ENCODE data around the gene HINT2.

The HINT2 gene

DNA sequence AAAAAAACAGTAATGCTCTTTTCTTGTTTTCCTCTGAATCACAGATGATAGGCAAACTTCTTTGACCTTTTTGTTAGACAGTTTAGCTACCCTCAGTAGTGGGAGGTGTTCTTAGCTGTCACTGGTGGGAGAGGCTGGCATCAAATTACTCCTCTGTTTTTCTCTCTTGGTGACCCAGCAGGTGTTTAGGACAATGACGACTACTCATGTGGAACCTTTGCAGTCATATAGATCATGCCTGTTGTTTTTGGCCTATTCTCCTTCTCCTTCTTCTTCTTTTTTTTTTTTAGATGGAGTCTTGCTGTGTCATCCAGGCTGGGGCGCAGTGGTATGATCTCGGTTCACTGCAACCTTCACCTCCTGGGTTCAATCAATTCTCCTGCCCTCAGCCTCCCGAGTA, 38.8 kb downstream of the HINT2 start:
- H3K9me3 ChIP-seq (ENCODE audit: control insufficient read depth, low read length), result no peaks in the 10 kb centered on the region
- peaks cover 9% of the 10 kb centered on the region for H3K4me1 ChIP-seq (ENCODE audit: control insufficient read depth, insufficient read depth, low read length)
- H3K4me3 ChIP-seq (ENCODE audit: insufficient read depth, low read depth, low read length), result no peak overlapping the region
- no peaks in the 10 kb centered on the region for H3K27me3 ChIP-seq (ENCODE audit: control insufficient read depth, insufficient read depth, low read length, poor library complexity, severe bottlenecking)
- H3K36me3 ChIP-seq (ENCODE audit: control insufficient read depth, insufficient read depth, low read length), result no peaks in the 10 kb centered on the region
- WGBS, 2 experiments, result 65 to 72% methylated on average over 4 of the region's 4 CpGs
- no peak overlapping the region for H3K27ac ChIP-seq (ENCODE audit: insufficient read depth, low read depth, low read length, poor library complexity, severe bottlenecking)

DNA sequence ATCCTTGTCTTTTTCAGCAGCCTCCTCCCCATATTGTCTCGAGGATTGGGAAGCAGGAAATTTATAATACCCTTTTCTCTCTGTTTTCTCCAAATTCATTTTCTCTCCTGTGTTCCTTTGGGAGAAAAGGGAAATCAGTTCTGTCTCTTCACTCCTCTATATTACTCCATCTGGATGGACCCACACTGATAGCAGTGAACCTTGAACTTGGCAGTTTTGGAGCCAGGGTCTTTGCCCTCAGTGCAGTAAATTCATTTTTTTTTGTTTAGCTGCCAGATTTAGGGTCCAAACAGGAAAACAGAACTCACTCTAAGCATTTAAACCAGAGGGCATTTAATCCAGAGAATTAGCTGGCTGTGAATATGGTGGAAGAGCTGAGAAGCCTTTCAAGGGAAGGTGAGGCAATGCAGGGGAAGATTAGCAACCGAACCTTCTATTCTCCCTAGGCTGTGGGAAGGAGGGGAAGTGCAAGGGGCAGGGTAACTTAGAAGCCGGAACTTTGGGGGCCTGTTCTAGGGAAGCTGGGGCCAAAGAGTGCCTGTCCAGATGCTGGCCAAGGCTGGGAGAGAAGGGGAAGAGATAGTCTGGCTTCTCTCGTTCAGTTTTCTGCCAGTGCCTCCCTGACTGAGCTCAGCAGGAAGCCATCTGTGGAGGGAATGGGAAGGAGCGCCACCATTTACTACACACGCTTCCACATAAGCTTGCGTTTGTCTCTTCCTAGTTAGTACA, 39.8 kb downstream of the HINT2 start:
- H3K9me3 ChIP-seq (ENCODE audit: control insufficient read depth, low read length), result no peaks in the 10 kb centered on the region
- H3K4me1 ChIP-seq (ENCODE audit: control insufficient read depth, insufficient read depth, low read length), result peaks cover 9% of the 10 kb centered on the region
- no peak overlapping the region for H3K4me3 ChIP-seq (ENCODE audit: insufficient read depth, low read depth, low read length)
- H3K36me3 ChIP-seq (ENCODE audit: control insufficient read depth, insufficient read depth, low read length), result no peaks in the 10 kb centered on the region
- 51 to 56% methylated on average over 6 to 7 of the region's 7 CpGs for WGBS, 2 experiments
- H3K27ac ChIP-seq (ENCODE audit: insufficient read depth, low read depth, low read length, poor library complexity, severe bottlenecking), result peak overlapping the region; percentile 53
- H3K27me3 ChIP-seq (ENCODE audit: control insufficient read depth, insufficient read depth, low read length, poor library complexity, severe bottlenecking), result no peaks in the 10 kb centered on the region

DNA sequence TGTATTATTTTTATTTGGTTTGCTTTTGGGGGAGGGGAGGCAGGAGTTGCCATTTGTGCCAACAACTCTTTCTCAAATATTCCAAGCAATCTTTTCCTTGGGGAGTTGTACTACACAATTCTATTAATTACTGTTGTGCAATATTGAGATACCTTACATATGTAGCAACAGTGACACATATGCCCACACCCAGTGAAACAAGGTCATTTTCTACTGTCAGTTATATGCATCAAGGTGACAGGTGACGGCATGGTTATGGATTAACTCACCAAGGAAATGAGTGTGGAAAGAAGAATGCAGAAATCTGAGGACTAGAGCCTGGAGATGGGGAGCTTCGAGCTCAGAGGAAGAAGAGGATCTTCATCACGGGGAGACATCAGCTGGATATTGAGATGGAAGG, 42.9 kb downstream of the HINT2 start:
- Histone ChIP-seq H3K27ac (ENCODE audit: insufficient read depth, low read depth, low read length, poor library complexity, severe bottlenecking) (no peak overlapping the region), H3K4me3 (ENCODE audit: insufficient read depth, low read depth, low read length) (no peak overlapping the region), H3K9me3 (ENCODE audit: control insufficient read depth, low read length) (no peaks in the 10 kb centered on the region), H3K36me3 (ENCODE audit: control insufficient read depth, insufficient read depth, low read length) (no peaks in the 10 kb centered on the region), H3K27me3 (ENCODE audit: control insufficient read depth, insufficient read depth, low read length, poor library complexity, severe bottlenecking) (no peaks in the 10 kb centered on the region), H3K4me1 (ENCODE audit: control insufficient read depth, insufficient read depth, low read length) (peaks cover 9% of the 10 kb centered on the region)
- 92 to 96% methylated on average over 3 of the region's 3 CpGs for WGBS, 2 experiments

DNA sequence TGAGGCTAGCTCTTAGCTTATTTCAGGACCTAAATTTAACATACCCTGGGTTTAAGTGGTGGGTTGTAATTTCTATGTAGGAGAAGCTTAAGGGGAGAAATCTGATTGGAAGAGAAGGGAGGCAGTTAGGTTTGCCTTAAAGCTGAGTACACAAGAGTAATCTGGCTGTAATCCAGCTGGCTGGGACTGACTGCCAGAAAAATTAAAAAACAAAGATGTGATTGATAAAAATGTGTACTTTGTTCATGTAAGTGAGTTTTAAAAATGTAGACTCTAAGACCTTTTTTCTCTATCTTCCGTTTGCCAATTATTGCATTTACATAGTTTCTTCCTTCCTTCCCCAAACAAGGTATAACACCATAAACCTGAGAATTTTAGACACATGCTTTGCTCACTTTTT, 43.3 kb downstream of the HINT2 start:
- Histone ChIP-seq H3K36me3 (ENCODE audit: control insufficient read depth, insufficient read depth, low read length) (no peaks in the 10 kb centered on the region), H3K27me3 (ENCODE audit: control insufficient read depth, insufficient read depth, low read length, poor library complexity, severe bottlenecking) (no peaks in the 10 kb centered on the region), H3K4me1 (ENCODE audit: control insufficient read depth, insufficient read depth, low read length) (peaks cover 9% of the 10 kb centered on the region), H3K9me3 (ENCODE audit: control insufficient read depth, low read length) (no peaks in the 10 kb centered on the region), H3K4me3 (ENCODE audit: insufficient read depth, low read depth, low read length) (no peak overlapping the region), H3K27ac (ENCODE audit: insufficient read depth, low read depth, low read length, poor library complexity, severe bottlenecking) (no peak overlapping the region)
- 100% methylated on average over 1 of the region's 1 CpG; no CpG with 5 or more reads in 1 of the 2 experiments for WGBS, 2 experiments

DNA sequence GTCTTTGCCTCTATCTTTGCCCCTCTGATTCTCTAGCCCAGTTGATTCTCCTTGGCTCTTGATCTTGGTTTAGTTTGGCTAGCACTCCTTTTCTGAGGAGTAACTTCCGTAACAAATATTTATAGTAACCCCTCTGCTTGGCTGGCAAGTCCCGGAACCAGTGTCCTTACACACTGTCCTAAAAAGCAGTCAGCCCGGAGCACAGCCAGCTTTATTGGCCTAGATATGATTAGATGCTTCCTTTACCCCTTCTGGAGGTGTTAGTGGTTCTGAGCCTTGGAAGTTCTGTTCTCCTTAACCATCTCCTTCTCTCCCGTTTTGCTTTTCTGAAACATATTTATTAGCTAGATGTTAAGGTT, 43.8 kb downstream of the HINT2 start:
- WGBS, 2 experiments, result 89 to 99% methylated on average over 3 of the region's 4 CpGs
- no peak overlapping the region for H3K27ac ChIP-seq (ENCODE audit: insufficient read depth, low read depth, low read length, poor library complexity, severe bottlenecking)
- H3K9me3 ChIP-seq (ENCODE audit: control insufficient read depth, low read length), result no peaks in the 10 kb centered on the region

DNA sequence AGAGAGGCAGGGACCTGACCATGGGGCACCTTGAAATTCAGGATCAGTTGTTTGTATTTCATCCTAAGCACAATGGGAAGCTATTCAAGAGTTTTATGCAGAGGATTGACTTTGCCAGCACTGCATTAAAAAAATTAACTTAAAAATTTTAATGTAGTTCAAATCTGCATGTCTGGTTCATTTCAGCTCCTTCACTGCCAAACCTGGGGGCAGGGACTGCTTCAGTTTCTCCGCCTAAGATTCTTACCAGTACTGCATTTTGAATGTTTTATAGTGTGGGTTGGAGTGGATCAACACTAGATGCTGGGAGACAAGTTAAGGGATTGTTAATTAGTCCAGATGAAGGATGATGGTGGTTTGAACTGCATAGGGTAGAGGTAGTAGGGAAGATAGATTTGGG, 45.1 kb downstream of the HINT2 start:
- Histone ChIP-seq H3K4me1 (ENCODE audit: control insufficient read depth, insufficient read depth, low read length) (no peaks in the 10 kb centered on the region), H3K36me3 (ENCODE audit: control insufficient read depth, insufficient read depth, low read length) (no peaks in the 10 kb centered on the region), H3K27me3 (ENCODE audit: control insufficient read depth, insufficient read depth, low read length, poor library complexity, severe bottlenecking) (no peaks in the 10 kb centered on the region), H3K4me3 (ENCODE audit: insufficient read depth, low read depth, low read length) (no peak overlapping the region), H3K27ac (ENCODE audit: insufficient read depth, low read depth, low read length, poor library complexity, severe bottlenecking) (no peak overlapping the region), H3K9me3 (ENCODE audit: control insufficient read depth, low read length) (no peaks in the 10 kb centered on the region)
- WGBS, 2 experiments, result 93 to 95% methylated on average over 1 of the region's 1 CpG

More for the DNA sequence above, 43.8 kb downstream of the HINT2 start:
- no peaks in the 10 kb centered on the region for H3K27me3 ChIP-seq (ENCODE audit: control insufficient read depth, insufficient read depth, low read length, poor library complexity, severe bottlenecking)
- peaks cover 7% of the 10 kb centered on the region for H3K4me1 ChIP-seq (ENCODE audit: control insufficient read depth, insufficient read depth, low read length)
- no peak overlapping the region for H3K4me3 ChIP-seq (ENCODE audit: insufficient read depth, low read depth, low read length)
- no peaks in the 10 kb centered on the region for H3K36me3 ChIP-seq (ENCODE audit: control insufficient read depth, insufficient read depth, low read length)

DNA sequence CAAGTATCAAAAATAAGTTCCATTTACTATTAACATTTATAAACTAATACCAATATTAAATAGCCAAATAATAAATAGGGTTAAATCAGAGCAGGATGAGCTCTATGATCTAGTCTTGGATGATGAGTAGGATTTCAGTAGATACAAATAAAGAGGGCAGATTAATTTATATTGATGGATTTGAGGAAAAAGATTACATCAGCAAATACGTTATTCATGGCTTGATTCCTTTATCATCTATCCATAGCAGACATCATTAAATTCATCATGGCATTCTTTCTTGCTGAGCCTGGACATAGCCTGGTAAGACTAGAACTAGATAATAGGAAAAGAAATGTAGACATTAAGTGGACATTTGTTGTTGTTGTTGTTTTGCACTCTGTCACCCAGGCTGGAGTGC, 47.4 kb downstream of the HINT2 start:
- WGBS, 2 experiments, result 100% methylated on average over 1 of the region's 1 CpG; no CpG with 5 or more reads in 1 of the 2 experiments
- Histone ChIP-seq H3K9me3 (ENCODE audit: control insufficient read depth, low read length) (no peaks in the 10 kb centered on the region), H3K27ac (ENCODE audit: insufficient read depth, low read depth, low read length, poor library complexity, severe bottlenecking) (no peak overlapping the region), H3K4me1 (ENCODE audit: control insufficient read depth, insufficient read depth, low read length) (no peaks in the 10 kb centered on the region), H3K36me3 (ENCODE audit: control insufficient read depth, insufficient read depth, low read length) (no peaks in the 10 kb centered on the region), H3K27me3 (ENCODE audit: control insufficient read depth, insufficient read depth, low read length, poor library complexity, severe bottlenecking) (no peaks in the 10 kb centered on the region), H3K4me3 (ENCODE audit: insufficient read depth, low read depth, low read length) (no peak overlapping the region)

DNA sequence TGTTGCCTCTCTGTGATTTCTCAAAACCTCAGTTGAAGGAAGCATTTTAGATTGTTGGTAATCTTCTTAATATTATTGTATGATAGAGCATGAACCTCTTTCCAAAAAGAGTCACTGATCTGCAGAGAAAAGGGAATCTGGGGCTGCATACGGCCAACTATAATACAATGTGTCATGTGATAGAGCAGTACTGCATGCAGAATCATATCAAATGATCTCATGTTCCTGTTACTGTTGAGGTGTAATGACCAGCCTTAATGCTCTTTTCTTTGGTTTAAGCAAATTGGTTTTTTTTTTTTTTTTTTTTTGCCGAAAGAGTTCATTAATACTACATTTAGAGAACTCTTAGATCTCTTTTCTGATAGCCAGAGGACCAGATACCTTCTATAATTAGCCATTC, 47.8 kb downstream of the HINT2 start:
- H3K9me3 ChIP-seq (ENCODE audit: control insufficient read depth, low read length), result no peaks in the 10 kb centered on the region
- 100% methylated on average over 1 of the region's 2 CpGs for WGBS, 2 experiments

DNA sequence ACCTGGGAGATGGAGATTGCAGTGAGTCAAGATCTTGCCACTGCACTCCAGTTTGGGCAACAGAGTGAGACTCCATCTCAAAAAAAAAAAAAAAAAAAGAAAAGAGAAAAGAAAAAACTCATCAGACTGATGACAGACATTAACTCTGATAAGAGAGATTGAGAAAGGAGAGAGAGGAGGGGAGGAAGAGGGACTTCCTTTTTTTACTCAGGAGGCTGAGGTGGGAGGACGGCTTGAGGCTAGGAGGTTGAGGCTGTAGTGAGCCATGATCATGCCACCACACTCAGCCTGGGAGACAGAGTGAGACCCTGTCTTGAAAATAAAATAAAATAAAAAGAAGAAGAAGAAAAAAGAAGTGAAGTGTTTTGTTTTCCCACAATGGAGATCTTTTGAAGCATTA, 51.0 kb downstream of the HINT2 start:
- Histone ChIP-seq H3K4me1 (ENCODE audit: control insufficient read depth, insufficient read depth, low read length) (no peaks in the 10 kb centered on the region), H3K4me3 (ENCODE audit: insufficient read depth, low read depth, low read length) (no peak overlapping the region), H3K27me3 (ENCODE audit: control insufficient read depth, insufficient read depth, low read length, poor library complexity, severe bottlenecking) (no peaks in the 10 kb centered on the region), H3K9me3 (ENCODE audit: control insufficient read depth, low read length) (no peaks in the 10 kb centered on the region), H3K36me3 (ENCODE audit: control insufficient read depth, insufficient read depth, low read length) (no peaks in the 10 kb centered on the region), H3K27ac (ENCODE audit: insufficient read depth, low read depth, low read length, poor library complexity, severe bottlenecking) (no peak overlapping the region)
- WGBS, 2 experiments, result 100% methylated on average over 1 of the region's 1 CpG

More for the DNA sequence above, 47.8 kb downstream of the HINT2 start:
- Histone ChIP-seq H3K27me3 (ENCODE audit: control insufficient read depth, insufficient read depth, low read length, poor library complexity, severe bottlenecking) (no peaks in the 10 kb centered on the region), H3K4me1 (ENCODE audit: control insufficient read depth, insufficient read depth, low read length) (no peaks in the 10 kb centered on the region), H3K27ac (ENCODE audit: insufficient read depth, low read depth, low read length, poor library complexity, severe bottlenecking) (no peak overlapping the region), H3K4me3 (ENCODE audit: insufficient read depth, low read depth, low read length) (no peak overlapping the region), H3K36me3 (ENCODE audit: control insufficient read depth, insufficient read depth, low read length) (no peaks in the 10 kb centered on the region)

DNA sequence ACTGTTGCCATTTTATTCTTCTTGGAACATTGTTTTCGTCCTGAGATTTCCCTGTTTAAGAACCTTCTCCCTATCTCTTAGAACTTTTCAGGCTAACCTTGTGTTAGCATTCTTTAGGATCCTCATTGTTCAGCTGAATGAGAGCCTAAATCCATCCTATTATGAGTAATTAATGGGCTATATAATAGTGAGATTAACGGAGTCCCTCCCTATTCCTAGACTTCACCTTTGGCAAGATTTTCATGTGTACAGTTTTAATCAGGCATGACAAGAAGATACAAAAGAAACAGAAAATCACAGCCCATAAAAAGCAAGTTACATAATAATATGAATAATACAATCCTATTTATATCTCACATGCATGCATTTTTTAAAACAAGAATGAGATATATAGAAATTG, 51.7 kb downstream of the HINT2 start:
- no peaks in the 10 kb centered on the region for H3K27me3 ChIP-seq (ENCODE audit: control insufficient read depth, insufficient read depth, low read length, poor library complexity, severe bottlenecking)
- H3K9me3 ChIP-seq (ENCODE audit: control insufficient read depth, low read length), result no peaks in the 10 kb centered on the region
- WGBS, 2 experiments, result 83 to 100% methylated on average over 1 to 2 of the region's 2 CpGs
- H3K4me1 ChIP-seq (ENCODE audit: control insufficient read depth, insufficient read depth, low read length), result peaks cover 5% of the 10 kb centered on the region
- no peak overlapping the region for H3K27ac ChIP-seq (ENCODE audit: insufficient read depth, low read depth, low read length, poor library complexity, severe bottlenecking)
- no peaks in the 10 kb centered on the region for H3K36me3 ChIP-seq (ENCODE audit: control insufficient read depth, insufficient read depth, low read length)
- H3K4me3 ChIP-seq (ENCODE audit: insufficient read depth, low read depth, low read length), result no peak overlapping the region
